Activated CD8-positive, alpha-beta memory T cell treated with anti-CD3 and anti-CD28 coated beads, Interleukin-2, amount 50 U/mL, for 1 hour (primary cell): ENCODE data around the gene TIPARP.

Source experiments
- DNase-seq: peaks from one replicate; pipeline ENCODE4 v3.0.0-alpha.2; 2020; ENCODE audit errors: extremely low read depth

Gene TIPARP

DNA sequence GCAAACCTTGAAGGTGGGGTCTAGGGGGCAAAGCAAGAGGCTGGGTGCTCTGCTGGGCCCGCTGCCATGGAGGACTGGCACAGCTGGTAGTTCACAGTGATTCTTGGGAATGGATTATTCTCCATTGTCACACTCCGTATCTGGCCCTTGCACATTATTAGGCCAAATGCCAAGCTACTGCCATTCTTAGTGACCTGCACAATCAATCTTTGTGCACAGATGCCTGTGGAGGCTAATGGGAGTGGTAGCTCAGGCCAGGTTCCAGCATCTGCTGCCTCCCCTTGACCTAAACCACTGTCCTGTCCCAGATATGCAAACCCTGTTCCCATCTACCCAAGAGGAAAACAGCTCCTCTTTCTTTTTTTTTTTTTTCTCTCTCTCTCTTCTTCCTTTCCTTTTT lies 67.5 kb downstream of the TIPARP start:
- DNase-seq = no peak

GRCh38 chr3:156742401-156742800 lies 68.0 kb downstream of the TIPARP start:
- DNase-seq = no peak

GRCh38 chr3:156743859-156744258 lies 69.5 kb downstream of the TIPARP start:
- DNase-seq = no peak

GRCh38 chr3:156744631-156745030 lies 70.2 kb downstream of the TIPARP start:
- DNase-seq = no peak

DNA sequence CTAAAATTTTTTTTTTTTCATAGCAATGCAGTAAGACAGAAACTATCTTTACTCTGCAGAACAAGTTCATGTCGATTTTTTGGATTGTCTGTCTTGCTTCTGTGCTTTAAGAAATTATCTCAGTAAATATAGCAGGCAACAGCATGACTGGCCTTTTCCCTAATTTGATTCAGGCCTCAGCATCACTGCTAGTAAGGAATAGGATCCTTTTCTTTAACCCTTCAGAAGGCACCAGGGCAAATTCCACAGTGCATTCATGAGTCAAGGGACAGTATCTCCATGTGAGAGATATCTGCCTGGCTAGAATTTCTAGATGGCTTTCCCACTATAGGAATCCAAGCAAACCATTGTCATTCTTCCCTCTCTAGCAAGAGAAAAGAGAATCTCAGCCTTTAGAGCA lies 71.4 kb downstream of the TIPARP start:
- no peak for DNase-seq

DNA sequence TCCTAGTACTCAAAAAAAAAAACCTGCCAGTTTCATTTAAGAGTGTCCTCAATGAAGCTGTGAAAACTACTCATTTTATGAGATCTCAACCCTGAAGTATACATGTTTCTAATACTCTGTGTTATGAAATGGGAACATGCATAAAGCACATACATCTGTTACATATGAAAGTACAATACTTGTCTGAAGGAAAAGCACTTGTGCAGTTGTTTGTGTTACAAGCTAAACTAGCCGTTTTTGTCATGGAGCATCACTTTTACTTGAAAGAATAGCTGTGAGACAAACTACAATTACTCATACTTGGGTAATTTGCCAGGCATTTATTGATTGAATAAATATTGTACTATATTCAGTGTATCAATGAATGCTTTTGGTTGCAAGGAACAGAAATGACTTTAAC lies 72.7 kb downstream of the TIPARP start:
- no peak for DNase-seq

- DNase-seq = no peak
Measured at GRCh38 chr3:156749244-156749643, 74.9 kb downstream of the TIPARP start.

GRCh38 chr3:156750191-156750873 lies 75.9 kb downstream of the TIPARP start:
- DNase-seq = no peak

- DNase-seq = no peak
Measured at GRCh38 chr3:156750874-156751245, 76.5 kb downstream of the TIPARP start.

DNA sequence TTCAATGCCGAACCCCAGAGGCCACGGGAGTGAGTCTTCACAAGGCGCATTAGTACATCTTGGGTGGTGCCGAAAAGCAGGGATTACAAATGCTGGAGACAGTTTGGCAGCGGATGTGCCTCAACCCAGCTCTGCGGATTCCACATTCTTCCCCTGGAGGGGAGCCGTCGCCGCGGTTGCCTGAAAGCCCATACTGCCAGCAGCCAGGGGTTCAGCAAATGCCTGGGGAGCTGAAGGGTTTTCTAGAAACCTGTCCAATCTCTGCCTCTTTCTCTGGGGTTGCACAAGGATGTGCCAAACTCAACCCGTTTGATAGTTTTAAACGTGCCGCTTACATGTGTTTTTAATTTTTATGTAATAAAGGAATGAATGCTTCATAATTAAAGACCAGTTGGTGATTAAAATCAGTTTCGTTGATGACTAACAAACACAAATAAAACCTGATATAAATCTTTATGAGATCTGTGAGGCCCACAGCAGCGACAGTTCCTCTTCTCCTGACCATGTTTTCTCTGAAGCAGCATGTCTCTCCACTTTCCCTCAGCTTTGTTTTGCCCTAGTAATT lies 77.2 kb downstream of the TIPARP start:
- DNase-seq = no peak
